HL-60 (cell line): Measurements from ENCODE around the gene MRPS2.

Experiments used
- GABPA ChIP-seq: IDR thresholded peaks from 2 replicates; pipeline ENCODE4 v1.6.1; 2012; ENCODE audit warnings: low read depth
- POLR2AphosphoS5 ChIP-seq: IDR thresholded peaks from 2 replicates; pipeline ENCODE4 v1.6.1; 2012; ENCODE audit warnings: low read depth
- REST ChIP-seq: IDR thresholded peaks from 2 replicates; pipeline ENCODE4 v1.6.1; 2012; ENCODE audit warnings: low read depth; ENCODE audit not compliant: insufficient replicate concordance
- SPI1 ChIP-seq: IDR thresholded peaks from 2 replicates; pipeline ENCODE4 v1.6.1; 2012; ENCODE audit warnings: low read depth, mild to moderate bottlenecking, borderline replicate concordance
- TF ChIP-seq, protein P1 (sequence below): IDR thresholded peaks from one replicate; pipeline ENCODE4 v1.5.1; 2011; ENCODE audit warnings: low read length, control low read depth, inconsistent platforms; ENCODE audit not compliant: insufficient read depth

GRCh38 chr9:135478829-135479468 lies 21.5 kb upstream of the MRPS2 start:
- TF ChIP-seq POLR2AphosphoS5 (no peak), REST (no peak), SPI1 (no peak), GABPA (no peak)
- TF ChIP-seq, protein P1, sequence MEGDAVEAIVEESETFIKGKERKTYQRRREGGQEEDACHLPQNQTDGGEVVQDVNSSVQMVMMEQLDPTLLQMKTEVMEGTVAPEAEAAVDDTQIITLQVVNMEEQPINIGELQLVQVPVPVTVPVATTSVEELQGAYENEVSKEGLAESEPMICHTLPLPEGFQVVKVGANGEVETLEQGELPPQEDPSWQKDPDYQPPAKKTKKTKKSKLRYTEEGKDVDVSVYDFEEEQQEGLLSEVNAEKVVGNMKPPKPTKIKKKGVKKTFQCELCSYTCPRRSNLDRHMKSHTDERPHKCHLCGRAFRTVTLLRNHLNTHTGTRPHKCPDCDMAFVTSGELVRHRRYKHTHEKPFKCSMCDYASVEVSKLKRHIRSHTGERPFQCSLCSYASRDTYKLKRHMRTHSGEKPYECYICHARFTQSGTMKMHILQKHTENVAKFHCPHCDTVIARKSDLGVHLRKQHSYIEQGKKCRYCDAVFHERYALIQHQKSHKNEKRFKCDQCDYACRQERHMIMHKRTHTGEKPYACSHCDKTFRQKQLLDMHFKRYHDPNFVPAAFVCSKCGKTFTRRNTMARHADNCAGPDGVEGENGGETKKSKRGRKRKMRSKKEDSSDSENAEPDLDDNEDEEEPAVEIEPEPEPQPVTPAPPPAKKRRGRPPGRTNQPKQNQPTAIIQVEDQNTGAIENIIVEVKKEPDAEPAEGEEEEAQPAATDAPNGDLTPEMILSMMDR: no peak
